ENCODE data around the gene SGK1. TPM values are rescaled to one million over a fixed set of nuclear protein-coding genes. Genes with fewer than 3 reads are reported as not detected.

Gene SGK1
- total RNA-seq: 156 and 248 TPM in 2 replicates

DNA sequence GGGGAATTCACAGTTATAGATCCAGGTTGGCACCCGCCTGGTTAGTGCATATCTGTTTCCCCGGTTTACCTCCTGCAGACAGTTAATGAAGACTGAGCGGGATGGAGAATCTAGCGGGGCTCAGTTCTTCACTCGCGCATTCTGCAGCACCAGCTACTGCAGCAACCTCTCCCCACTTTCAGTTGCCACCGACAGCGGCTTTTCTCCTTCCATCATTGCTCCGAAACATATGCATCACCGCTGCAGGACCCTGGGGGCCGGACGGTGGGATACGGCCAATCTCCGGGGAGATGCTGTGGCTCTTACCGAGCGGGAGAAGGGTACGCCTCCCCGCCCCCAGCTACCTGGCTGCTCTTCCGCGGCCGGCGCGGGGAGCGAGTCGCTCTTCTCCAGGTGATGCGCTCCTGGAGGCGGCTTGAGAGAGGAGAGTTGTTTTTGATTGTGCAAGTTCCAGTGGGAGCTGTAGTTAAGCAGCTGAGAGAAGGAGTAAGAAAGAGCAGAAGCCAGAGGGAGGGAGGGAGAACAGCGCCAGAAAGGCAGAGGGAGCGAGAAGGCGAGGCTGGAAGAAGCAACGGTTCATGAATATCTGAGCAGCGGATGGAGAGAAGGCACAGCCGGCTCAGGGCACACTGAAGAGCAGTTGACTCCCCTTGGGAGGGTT is at the start of gene SGK1:
TSS of gene SGK1 (minus strand) at position 642 of the 661 bp plus-strand sequence. CDS start 652 bp downstream, outside the sequence.

